Stimulated activated CD4-positive, alpha-beta T cell treated with anti-CD3 and anti-CD28 coated beads, TNF-alpha, amount 100 ng/mL, for 1 hour (primary cell): ENCODE data around the gene CACNG3.

Experiments used
- DNase-seq, 3 donors: peaks; one replicate each; pipeline ENCODE4 v3.0.0-alpha.2; 2020; ENCODE audit warnings: low read depth in 3 of 3, low spot score in 1 of 3

CACNG3 gene

GRCh38 chr16:24382762-24383407, 126.8 kb downstream of the CACNG3 start:
- DNase-seq: no peak

- no peak for DNase-seq
These were observed 138.2 kb downstream of the CACNG3 start for GRCh38 chr16:24394341-24394740.

GRCh38 chr16:24396350-24397271, 140.5 kb downstream of the CACNG3 start:
- no peak for DNase-seq

GRCh38 chr16:24409045-24409444, 152.9 kb downstream of the CACNG3 start:
- DNase-seq: no peak
